GM23248 (cell line): ENCODE results near the gene OOSP2. TPM values are rescaled to one million over a fixed set of nuclear protein-coding genes. Genes with fewer than 3 reads are reported as not detected.
"Not testable (repeated sequence)": the region's sequence is repeated elsewhere in the genome, so short reads cannot be mapped to it uniquely, and the experiment has no call there.

ENCODE experiments used
- DNase-seq: peaks from one replicate; pipeline ENCODE4 v3.0.0-alpha.2; 2015
- H2AFZ ChIP-seq: fragments of 200-600 bp; sonication (generic); 2 replicates; pipeline ENCODE4 v1.6.1; 2016; ENCODE audit warnings: antibody characterized with exemption
- H3F3A ChIP-seq: fragments of 200-600 bp; sonication (generic); 2 replicates; pipeline ENCODE4 v1.6.1; 2016; ENCODE audit warnings: mild to moderate bottlenecking, antibody characterized with exemption, mixed run types; ENCODE audit not compliant: insufficient read depth
- H3K27ac ChIP-seq: fragments of 200-600 bp; sonication (generic); 2 replicates; pipeline ENCODE4 v1.5.1; 2016; ENCODE audit warnings: mild to moderate bottlenecking
- H3K27me3 ChIP-seq: fragments of 200-600 bp; sonication (generic); replicated peaks from 2 replicates; pipeline ENCODE4 v1.6.1; 2016; ENCODE audit warnings: mild to moderate bottlenecking; ENCODE audit not compliant: insufficient read depth
- H3K36me3 ChIP-seq: fragments of 200-600 bp; sonication (generic); 2 replicates; pipeline ENCODE4 v1.6.1; 2016; ENCODE audit warnings: low read depth, mild to moderate bottlenecking
- H3K4me1 ChIP-seq: fragments of 200-600 bp; sonication (generic); 2 replicates; pipeline ENCODE4 v1.6.1; 2016; ENCODE audit warnings: mild to moderate bottlenecking; ENCODE audit not compliant: insufficient read depth
- H3K4me2 ChIP-seq: fragments of 200-600 bp; sonication (generic); one replicate; pipeline ENCODE4 v1.6.1; 2016; ENCODE audit warnings: mild to moderate bottlenecking; ENCODE audit not compliant: unreplicated experiment
- H3K4me3 ChIP-seq: fragments of 200-600 bp; sonication (generic); 2 replicates; pipeline ENCODE4 v1.5.1; 2016; ENCODE audit warnings: mild to moderate bottlenecking
- H3K79me2 ChIP-seq: fragments of 200-600 bp; sonication (generic); 2 replicates; pipeline ENCODE4 v1.6.1; 2016; ENCODE audit warnings: mild to moderate bottlenecking; ENCODE audit not compliant: insufficient read depth
- H3K9ac ChIP-seq: fragments of 200-600 bp; sonication (generic); 2 replicates; pipeline ENCODE4 v1.6.1; 2016; ENCODE audit warnings: mild to moderate bottlenecking
- H3K9me2 ChIP-seq: fragments of 200-600 bp; sonication (generic); 2 replicates; pipeline ENCODE4 v1.6.1; 2016; ENCODE audit warnings: mixed run types, mild to moderate bottlenecking, moderate library complexity; ENCODE audit not compliant: insufficient read depth
- H3K9me3 ChIP-seq: fragments of 200-600 bp; sonication (generic); one replicate; pipeline ENCODE4 v1.6.1; 2017; ENCODE audit warnings: low read depth
- H4K20me1 ChIP-seq: fragments of 200-600 bp; sonication (generic); 2 replicates; pipeline ENCODE4 v1.6.0; 2016; ENCODE audit not compliant: insufficient read depth
- EZH2 ChIP-seq: fragments of 200-600 bp; sonication (generic); IDR thresholded peaks from 2 replicates; pipeline ENCODE4 v1.6.1; 2018; ENCODE audit warnings: antibody characterized with exemption, mild to moderate bottlenecking; ENCODE audit not compliant: insufficient read depth, poor library complexity, severe bottlenecking
- EZH2phosphoT487 ChIP-seq: fragments of 200-600 bp; sonication (generic); IDR thresholded peaks from 2 replicates; pipeline ENCODE4 v1.6.1; 2018; ENCODE audit warnings: antibody characterized with exemption, moderate library complexity, mild to moderate bottlenecking, low read depth; ENCODE audit not compliant: insufficient read depth
- WGBS, 2 experiments: methylation state at CpG; one replicate each; pipeline ENCODE4 v1.1.6; 2015 to 2017; ENCODE audit warnings: low lambda C conversion rate in 2 of 2, low coverage in 1 of 2; ENCODE audit errors: missing lambda C conversion rate in 2 of 2; 5-methylcytosine and 5-hydroxymethylcytosine counted together
- in situ Hi-C: fragments of 300-500 bp; cut with MboI; formaldehyde crosslinking; loops from 2 replicates; pipeline ENCODE4 v1.15.0; 2020
- polyA plus RNA-seq: library from polyadenylated mRNA; unstranded; fragments of >200 nt; fragmentation: Nextera tagmentation; extraction: Ambion mirVana; gene quantifications from 2 replicates; pipeline ENCODE4 v1.2.1, GENCODE V29; 2016
- total RNA-seq: library from RNA; depleted of rRNA; stranded (reverse); fragments of >200 nt; shearing (Covaris generic); gene quantifications from 2 replicates; pipeline ENCODE4 v1.2.3, GENCODE V29; 2014

Gene OOSP2
- total and polyA plus RNA-seq, 2 experiments from 2014 or later, result not detected

- H3K9ac ChIP-seq, result no peak overlapping the region
- in situ Hi-C loops, result no loop called here
- H3F3A ChIP-seq, result no peaks in the 10 kb centered on the region
- no peak overlapping the region for H3K27ac ChIP-seq
- no peak for DNase-seq
- TF ChIP-seq EZH2phosphoT487 (no peak), EZH2 (no peak)
- H3K9me2 ChIP-seq, result no peaks in the 10 kb centered on the region
- H3K79me2 ChIP-seq, result no peaks in the 10 kb centered on the region
- H3K4me3 ChIP-seq, result no peak overlapping the region
- H3K4me2 ChIP-seq, result no peak overlapping the region
- H3K27me3 ChIP-seq, result no peaks in the 10 kb centered on the region
- H3K4me1 ChIP-seq, result no peaks in the 10 kb centered on the region
- H3K36me3 ChIP-seq, result no peaks in the 10 kb centered on the region
- no peaks in the 10 kb centered on the region for H4K20me1 ChIP-seq
- H3K9me3 ChIP-seq, result no peaks in the 10 kb centered on the region
- 9% methylated on average over 2 of the region's 2 CpGs for WGBS, 2 experiments
- H2AFZ ChIP-seq, result no peak overlapping the region
Measured at GRCh38 chr11:60003729-60004128, 36.5 kb upstream of the OOSP2 start.

- WGBS, 2 experiments, result 50 to 61% methylated on average over 1 of the region's 1 CpG
- Histone ChIP-seq H3K9me3 (no peaks in the 10 kb centered on the region), H3K9me2 (no peaks in the 10 kb centered on the region), H3K4me3 (no peak overlapping the region), H2AFZ (no peak overlapping the region), H3K9ac (no peak overlapping the region), H3K4me1 (no peaks in the 10 kb centered on the region), H3F3A (no peaks in the 10 kb centered on the region), H3K27me3 (no peaks in the 10 kb centered on the region), H3K36me3 (no peaks in the 10 kb centered on the region), H3K4me2 (no peak overlapping the region), H3K79me2 (no peaks in the 10 kb centered on the region), H3K27ac (no peak overlapping the region), H4K20me1 (no peaks in the 10 kb centered on the region)
- peak; percentile 15 for DNase-seq
- in situ Hi-C loops, result no loop called here
- no peak for TF ChIP-seq EZH2phosphoT487
- TF ChIP-seq EZH2, result no peak
Measured at GRCh38 chr11:60005360-60005759, 34.8 kb upstream of the OOSP2 start.

- Histone ChIP-seq H3K4me2 (no peak within 1 kb of the TSS), H3K79me2 (no peaks in the 10 kb centered on the region), H3K36me3 (no peaks in the 10 kb centered on the region), H3K9me3 (no peaks in the 10 kb centered on the region), H3K9me2 (no peaks in the 10 kb centered on the region), H2AFZ (no peak within 1 kb of the TSS), H3K4me1 (no peaks in the 10 kb centered on the region), H3K27me3 (no peaks in the 10 kb centered on the region), H3K4me3 (no peak within 1 kb of the TSS), H3F3A (no peaks in the 10 kb centered on the region), H4K20me1 (no peaks in the 10 kb centered on the region), H3K9ac (no peak within 1 kb of the TSS), H3K27ac (no peak within 1 kb of the TSS)
- no peak for TF ChIP-seq EZH2
- no peak for TF ChIP-seq EZH2phosphoT487
- in situ Hi-C loops, result no loop called here
- no peak for DNase-seq
- 35 to 50% methylated on average over 1 of the region's 1 CpG for WGBS, 2 experiments
Measured at GRCh38 chr11:60016881-60017280, 23.3 kb upstream of the OOSP2 start, which contains the start of gene OOSP4B. TSS of gene OOSP4B (plus strand) at chr11:60017181.

GRCh38 chr11:60018058-60018457 is 22.2 kb upstream of the OOSP2 start:
- WGBS, 2 experiments, result 23% methylated on average over 8 of the region's 8 CpGs
- no peak for DNase-seq
- Histone ChIP-seq H3K4me1 (no peaks in the 10 kb centered on the region), H3K9me3 (no peaks in the 10 kb centered on the region), H4K20me1 (no peaks in the 10 kb centered on the region), H3K27me3 (no peaks in the 10 kb centered on the region), H3K27ac (no peak overlapping the region), H3K79me2 (no peaks in the 10 kb centered on the region), H3F3A (no peaks in the 10 kb centered on the region), H2AFZ (no peak overlapping the region), H3K9ac (no peak overlapping the region), H3K4me2 (no peak overlapping the region), H3K9me2 (no peaks in the 10 kb centered on the region), H3K4me3 (no peak overlapping the region), H3K36me3 (no peaks in the 10 kb centered on the region)
- TF ChIP-seq EZH2 (no peak), EZH2phosphoT487 (no peak)
- in situ Hi-C loops, result no loop called here

GRCh38 chr11:60020376-60020775 is 19.8 kb upstream of the OOSP2 start:
- H3K36me3 ChIP-seq, in situ Hi-C loops, H2AFZ ChIP-seq, H3K9me3 ChIP-seq, H3K4me3 ChIP-seq, H3K4me2 ChIP-seq, H3K4me1 ChIP-seq, H3K27ac ChIP-seq, H4K20me1 ChIP-seq, H3F3A ChIP-seq, H3K9me2 ChIP-seq, H3K79me2 ChIP-seq, H3K27me3 ChIP-seq, H3K9ac ChIP-seq, DNase-seq: not testable (repeated sequence)
- 34 to 63% methylated on average over 15 to 27 of the region's 27 CpGs for WGBS, 2 experiments
